ENCODE results near the gene FAM193A.
"Not testable (repeated sequence)": the region's sequence is repeated elsewhere in the genome, so short reads cannot be mapped to it uniquely, and the experiment has no call there.

FAM193A gene

DNA sequence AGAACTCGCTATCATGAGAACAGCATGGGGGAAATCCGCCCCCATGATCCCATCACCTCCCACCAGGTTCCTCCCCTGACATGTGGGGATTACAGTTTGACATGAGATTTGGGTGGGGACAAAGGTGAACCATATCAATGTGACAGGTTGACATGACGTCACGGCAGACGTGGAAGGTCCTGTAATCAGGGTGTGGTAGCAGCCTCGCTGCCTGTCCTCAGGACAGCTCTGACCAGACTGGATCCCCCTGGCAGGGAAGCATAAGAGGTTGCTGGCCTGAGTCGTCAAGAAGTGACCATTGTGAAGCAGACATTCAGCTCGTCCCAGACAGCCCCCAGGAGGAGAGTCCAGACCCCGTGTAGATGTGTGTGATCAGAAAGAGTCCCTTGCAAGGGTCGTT is 115.1 kb downstream of the FAM193A start:
- no peak for DNase-seq (ENCODE audit: low read depth in 2 of 2)

DNA sequence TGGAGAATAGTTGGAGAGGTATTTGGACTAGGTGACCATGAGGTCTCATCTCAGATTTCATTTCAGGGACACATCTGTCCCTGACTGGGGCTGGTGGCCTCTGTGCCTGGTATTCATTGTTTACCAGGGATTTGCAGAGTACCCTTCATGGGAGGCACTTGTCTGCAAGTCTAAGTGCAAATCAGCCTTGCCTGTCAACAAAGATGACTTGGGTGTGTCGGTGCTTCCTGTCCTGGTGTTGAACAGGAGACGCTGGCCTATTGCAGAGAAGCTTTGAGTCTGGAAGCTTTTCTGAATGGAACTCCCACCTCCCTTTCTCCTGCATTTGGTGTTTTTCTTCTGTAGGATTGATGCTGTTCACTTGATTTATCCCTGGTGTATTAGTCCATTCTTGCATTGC is 115.6 kb downstream of the FAM193A start:
- no peak for DNase-seq (ENCODE audit: low read depth in 2 of 2)

DNA sequence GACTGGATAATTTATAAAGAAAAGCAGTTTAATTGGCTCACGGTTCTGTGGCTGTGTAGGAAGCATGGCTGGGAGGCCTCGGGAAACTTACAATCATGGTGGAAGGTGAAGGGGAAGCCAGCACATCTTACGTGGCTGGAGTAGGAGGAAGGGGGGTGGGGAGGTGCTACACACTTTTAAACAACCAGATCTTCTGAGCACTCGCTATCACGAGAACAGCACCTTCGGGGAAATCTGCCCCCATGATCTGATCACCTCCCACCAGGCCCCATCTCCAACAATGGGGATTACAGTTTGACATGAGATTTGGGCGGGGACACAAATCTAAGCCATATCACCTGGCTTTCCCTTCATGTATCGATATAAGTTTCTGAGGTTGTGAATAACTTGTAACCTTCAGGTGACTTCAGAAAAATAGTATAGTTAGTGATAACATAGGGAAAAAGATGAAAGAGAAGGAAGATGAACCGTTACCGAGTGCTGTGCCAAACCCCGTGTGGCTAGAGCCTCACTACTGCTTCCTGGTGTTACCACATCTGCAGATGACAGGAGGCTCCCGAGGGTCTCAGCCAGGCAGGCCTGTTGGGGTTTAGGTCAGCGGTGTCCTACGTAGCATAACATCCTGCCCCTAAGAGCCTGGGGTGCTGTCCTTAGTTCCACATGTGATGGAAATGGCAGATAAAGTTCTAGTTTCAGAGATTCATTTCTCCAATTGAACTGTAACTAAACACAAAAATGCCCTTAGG is 116.1 kb downstream of the FAM193A start:
- DNase-seq (ENCODE audit: low read depth in 2 of 2) = no peak

DNA sequence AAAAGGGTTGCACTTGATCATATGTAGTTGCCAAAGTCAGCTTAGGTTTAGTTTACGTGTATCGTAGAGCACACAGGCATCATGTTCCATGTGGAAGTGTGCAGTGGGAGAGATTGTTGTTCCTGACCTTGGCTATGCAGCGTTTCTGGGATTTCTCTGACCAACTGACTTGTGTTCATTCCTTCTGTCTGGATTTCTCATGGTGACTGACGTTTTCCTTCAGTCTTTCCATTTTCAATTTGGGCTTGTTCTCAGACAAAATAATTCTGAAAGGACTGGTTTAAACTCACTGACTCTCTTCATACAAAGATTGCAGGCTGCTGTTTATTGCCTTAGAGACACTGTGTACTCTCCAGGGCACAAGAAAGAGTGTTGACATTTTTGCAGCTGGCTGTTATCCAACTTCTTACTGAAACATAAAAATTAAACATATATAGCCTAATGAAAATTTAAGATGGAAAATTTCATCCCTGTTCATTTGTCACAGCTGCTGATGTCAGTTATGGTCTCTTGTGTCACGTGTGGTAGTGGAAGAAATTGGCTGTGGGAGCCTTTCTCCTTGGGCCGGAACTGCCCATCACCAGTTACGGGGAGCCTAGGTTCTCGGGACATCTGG is 124.3 kb downstream of the FAM193A start:
- DNase-seq (ENCODE audit: low read depth in 2 of 2) = no peak

DNA sequence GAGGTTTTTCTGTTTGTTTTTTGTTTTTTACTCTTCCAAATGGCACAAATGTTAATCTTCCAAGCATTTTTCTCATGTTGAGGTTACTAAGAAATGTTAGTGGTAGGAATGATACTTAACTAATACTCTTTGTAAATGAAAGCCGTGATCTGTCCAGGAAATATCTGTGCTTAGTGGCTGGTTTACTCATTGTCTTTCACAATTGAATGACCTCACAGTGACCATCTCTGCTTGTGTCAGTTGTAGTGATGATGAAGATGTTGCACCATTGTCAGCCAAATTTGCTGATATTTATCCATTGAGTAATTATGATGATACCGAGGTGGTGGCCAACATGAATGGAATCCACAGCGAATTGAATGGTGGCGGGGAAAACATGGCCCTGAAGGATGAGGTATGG is 126.2 kb downstream of the FAM193A start:
- no peak for DNase-seq (ENCODE audit: low read depth in 2 of 2)

DNA sequence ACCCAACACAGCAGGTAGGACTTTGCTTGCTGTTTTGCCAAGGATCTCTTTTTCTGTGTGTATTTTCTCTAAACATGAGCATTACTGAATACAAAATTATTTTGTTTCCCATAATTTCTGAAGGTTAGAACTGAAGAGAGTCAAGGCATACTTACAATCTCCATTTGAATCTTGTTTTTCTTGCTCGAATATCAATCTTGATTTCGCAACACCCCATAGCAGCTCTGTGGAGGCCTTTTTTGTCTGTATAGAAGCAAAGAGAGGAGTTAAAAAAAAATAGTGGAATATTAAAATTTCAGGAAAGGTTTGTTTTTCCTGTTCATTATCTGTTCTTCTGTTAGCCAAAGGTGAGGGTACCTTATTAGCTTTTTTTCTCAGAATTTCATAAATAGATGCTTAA is 126.8 kb downstream of the FAM193A start:
- no peak for DNase-seq (ENCODE audit: low read depth in 2 of 2)

DNA sequence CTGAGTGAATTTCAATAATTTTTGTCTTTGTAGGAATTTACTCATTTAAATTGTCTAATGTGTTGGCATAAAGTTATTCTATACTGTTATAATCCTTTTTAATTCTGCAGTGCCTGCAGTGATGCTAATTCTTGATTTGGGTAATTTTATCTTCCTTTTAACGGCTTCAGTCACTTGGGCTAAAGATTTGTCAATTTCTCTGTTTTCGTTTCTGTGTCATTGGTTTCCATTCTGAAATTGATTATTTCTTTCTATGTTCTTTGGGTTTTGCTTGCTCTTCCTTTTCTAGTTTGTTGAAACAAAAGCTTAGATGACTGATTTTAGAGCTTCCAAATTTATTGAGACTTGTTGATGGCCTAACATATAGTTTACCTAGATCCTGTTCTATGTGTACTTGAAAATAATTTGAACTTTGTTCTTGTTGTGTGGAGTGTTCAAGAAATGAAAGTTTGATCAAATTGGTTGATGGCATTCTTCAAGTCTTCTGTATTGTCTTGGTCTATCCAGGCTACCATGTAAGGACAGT is 130.3 kb downstream of the FAM193A start:
- DNase-seq (ENCODE audit: low read depth in 2 of 2) = no peak

DNA sequence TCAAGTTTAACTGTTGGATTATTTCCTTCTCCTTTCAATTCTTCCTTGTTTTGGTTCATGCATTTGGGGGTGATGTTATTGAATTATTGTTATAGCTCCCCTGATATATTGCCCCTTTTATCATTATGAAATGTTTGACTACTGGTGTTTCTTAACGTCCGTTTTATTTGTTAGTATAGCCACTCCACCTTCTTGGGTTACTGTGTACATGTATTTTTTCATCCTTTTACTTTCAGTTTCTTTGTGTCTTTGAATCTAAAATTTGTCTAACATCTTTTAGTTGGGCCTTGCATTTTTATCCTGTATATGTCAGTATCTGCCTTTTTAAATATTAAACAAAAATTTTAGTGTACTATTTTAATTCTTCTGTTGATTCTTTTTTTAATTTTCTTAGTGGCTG is 131.0 kb downstream of the FAM193A start:
- DNase-seq (ENCODE audit: low read depth in 2 of 2) = no peak

DNA sequence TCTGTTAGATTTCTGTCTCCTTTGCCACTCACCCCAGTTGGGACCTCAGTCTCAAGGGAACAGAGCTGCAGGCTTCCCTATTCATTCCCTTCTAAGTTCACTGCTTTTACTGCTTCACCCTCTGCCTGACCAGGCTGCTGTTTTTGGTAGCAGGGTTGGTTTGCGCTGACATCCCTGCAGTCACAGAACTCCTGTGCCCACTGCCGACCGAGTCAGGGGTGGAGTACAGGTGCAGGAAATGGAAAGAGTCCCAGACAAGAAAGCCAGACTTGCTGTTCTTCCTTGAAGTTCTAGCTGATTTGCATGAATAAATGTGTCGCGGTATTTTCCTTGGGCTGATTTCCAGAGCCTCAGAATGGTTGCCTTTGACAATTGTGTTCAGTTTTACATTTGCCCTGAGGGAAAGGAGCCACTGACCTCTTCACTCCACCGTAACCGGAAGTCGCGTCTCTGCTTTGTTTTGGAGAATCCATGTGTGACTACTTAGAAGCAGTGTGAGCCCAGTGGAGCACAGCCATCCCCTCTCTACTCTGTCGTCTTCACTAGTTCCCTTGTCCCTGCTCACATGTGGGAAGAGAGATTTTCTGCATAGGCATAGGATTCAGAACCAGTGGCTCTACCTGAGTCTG is 134.9 kb downstream of the FAM193A start:
- DNase-seq (ENCODE audit: low read depth in 2 of 2) = no peak

DNA sequence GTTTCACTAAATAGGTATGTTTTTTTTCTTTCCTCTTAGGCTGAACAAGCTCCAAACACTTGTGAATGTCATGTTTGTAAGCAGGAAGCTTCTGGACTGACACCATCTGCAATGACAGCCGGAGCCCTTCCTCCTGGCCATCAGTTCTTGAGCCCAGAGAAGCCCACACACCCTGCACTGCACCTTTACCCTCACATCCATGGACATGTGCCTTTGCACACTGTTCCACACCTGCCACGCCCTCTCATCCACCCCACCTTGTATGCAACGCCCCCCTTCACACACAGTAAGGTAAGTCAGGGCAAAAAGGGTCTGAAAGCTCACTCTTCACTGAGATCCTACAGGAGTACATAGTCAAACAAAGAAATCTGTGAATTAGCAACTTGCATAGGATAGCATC is 135.6 kb downstream of the FAM193A start:
- DNase-seq (ENCODE audit: low read depth in 2 of 2) = no peak

DNA sequence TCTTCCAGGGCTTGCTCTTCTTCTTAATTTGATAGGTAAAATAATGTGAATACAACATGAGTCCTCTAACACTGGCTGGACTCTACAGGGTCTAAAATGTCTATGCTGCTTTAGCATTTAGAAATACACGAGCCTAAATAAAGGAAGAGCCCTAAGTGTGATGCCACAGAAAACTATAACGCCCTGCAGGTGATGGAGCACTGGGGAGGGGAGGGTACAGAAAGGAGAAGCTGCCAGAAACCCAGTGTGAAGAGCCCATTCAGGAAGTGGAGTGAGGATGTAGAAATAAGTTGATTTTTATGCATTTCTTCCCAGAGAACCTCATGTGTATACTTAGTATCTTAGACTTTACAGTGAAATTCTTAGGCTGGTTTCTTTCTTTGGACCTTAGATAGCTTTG is 136.3 kb downstream of the FAM193A start:
- no peak for DNase-seq (ENCODE audit: low read depth in 2 of 2)

DNA sequence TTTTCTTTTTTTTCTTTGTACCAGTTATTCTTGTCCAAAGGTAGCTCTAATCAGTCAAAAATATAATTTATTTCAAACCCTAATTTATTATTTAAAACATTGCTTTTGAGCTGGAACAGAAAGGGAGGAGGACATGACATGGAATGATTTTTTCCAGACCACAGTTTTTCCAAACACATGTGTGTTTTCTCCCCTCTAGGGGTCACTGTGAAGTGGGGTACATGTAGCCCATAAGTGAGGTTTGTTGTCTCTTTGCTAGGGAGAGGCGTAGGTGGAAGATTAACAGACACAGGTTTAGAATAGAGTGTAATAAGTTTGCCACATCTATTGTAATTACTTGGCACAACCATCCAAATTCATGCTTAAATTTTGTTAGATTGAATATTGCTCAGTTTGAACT is 136.7 kb downstream of the FAM193A start:
- no peak for DNase-seq (ENCODE audit: low read depth in 2 of 2)

DNA sequence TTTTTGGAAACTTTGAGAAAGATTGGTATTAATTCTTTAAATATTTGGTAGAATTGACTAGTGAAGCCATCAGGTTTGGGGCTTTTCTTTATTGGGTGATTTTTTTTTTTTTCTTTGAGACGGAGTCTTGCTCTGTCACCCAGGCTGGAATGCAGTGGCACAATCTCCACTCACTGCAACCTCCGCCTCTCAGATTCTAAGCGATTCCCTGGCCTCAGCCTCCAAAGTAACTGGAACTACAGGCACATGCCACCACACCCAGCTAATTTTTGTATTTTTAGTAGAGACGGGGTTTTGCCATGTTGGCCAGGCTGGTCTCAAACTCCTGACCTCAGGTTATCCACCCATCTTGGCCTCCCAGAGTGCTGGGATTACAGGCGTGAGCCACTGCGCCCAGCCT is 143.3 kb downstream of the FAM193A start:
- not testable (repeated sequence) for DNase-seq (ENCODE audit: low read depth in 2 of 2)

DNA sequence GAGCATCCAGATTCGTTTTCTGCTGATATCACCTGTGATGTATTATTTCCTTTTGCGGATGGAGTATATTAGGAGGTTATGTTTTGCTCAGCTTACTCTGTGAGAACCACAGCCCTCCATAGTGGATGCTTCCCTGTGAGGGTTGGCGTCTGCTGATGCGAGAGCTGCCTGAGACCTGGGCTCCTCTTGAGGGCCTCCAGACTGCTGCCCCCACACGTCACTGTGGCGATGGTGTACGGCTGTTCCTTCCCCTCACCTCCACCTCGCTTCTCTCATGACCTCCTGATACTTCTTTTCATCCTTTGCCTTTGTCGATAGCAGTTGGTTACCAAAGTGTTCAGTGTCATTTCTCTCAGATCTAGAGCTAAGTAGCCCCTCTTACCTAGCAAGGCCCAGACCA is 148.0 kb downstream of the FAM193A start:
- no peak for DNase-seq (ENCODE audit: low read depth in 2 of 2)

DNA sequence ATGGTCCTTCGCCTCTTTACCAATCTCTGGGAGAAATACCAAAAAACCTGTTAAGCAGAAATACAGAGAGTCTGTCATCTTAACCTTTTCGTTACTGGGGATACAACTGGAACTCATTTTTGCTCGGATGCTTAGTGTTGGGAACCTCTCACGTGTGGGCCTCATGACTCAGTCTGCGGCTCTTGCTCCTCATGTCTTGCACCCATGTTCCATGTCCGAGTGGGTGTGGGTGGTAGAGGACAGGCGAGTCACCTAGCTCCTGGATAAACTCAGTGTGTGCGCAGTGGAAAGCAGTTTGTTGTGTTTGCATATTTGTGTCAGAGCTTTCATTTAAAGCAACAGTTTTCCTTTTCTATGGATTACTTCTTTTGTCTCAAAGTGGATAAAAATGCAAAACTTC is 149.1 kb downstream of the FAM193A start:
- DNase-seq (ENCODE audit: low read depth in 2 of 2) = no peak

DNA sequence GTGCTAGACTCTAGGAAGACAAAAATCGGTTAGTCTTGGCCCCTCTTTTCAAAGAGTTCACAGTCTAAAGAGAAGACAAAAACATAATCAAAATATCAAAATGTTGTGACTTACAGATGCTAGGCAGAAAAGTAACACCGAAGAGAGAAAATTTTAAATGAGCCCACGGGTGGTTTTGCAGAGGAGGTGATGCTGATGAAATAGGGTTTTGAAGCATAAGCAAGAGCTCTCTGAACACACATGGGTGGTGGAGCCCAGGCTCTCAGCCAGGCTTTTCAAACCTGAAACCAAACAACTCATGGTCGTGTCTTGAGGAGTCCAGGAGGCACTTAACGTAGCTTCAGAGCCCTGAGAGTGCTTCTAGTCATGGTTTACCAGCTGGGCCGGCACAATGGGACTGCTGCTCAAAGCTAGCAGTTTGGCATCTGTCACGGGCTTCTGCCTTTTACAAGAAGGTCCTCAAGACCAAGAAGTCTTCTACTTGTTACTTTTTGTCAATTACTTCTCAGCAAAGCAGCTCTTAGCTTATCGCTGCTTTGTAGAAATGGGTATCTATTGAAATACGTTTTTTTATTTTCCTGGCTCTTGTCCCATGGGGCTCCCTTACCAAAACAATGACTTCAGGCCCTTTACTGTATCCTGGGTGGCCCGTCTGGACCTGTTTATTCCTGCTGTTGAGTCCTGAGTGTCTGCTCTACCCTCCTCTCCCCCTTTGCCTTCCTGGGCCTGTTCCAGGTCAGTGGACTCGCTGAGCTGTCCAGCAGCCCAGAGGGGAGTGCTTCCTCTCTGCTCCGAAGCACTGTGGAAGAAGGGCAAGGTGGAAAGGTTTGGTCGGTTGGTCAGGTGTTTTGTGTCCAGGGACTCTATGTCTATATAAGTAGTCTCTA is 150.2 kb downstream of the FAM193A start:
- no peak for DNase-seq (ENCODE audit: low read depth in 2 of 2)

DNA sequence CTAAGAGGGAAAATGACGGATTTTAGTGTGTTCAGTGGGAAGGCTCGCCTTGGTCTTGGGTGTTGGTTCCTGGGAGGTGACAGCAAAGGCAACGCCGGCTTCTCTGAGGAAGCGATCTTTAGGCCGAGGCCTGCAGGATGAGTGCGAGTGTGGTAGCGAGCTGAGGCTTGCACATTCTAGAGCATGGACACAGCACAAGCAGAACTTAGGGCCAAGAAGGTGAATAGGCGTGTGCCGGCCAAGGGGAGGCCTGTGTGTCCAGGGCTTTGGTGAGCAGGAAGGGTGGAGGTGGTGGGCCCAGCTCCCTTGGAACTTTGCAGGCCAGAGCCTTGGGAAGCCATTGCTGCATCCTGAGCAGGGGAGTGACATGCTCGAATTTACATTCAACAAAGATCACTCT is 151.8 kb downstream of the FAM193A start:
- no peak for DNase-seq (ENCODE audit: low read depth in 2 of 2)

DNA sequence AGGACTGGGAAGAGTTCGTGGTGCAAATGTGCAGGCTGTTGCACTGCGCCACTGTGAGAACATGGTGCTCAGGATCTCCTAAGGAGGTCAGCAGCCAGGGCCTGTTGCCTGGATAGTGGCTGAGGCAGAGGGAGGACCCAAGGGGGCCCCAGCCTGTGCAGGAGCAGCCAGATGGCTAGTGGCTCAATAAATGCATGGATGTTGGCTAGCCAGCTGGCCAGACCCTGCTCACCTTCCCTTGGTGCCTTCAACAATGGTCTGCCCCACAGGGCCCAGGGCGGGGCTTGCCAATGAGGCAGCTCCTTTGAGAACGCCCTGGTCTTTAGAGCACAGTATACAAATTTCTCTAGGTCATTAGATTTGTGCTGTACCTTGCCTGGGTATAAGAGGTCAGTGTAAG is 152.2 kb downstream of the FAM193A start:
- no peak for DNase-seq (ENCODE audit: low read depth in 2 of 2)

DNA sequence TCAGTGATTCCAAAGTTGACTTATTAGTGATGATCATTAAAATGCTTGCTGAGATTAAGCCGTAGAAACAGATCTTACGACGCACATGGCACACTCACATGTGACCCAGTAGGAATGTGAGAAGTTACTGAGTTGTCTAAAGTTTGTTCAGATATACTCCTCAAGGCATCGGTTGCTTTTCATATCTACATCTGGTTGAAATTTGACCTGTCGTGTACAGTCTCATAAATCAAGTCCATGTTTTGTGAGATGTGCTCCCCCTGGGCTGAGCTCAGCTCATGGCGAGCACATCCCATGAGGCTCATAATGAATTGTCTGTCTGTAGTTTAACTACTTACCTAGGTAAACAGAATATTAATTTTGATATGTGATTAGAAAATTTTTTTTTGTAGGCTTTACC is 152.7 kb downstream of the FAM193A start:
- DNase-seq (ENCODE audit: low read depth in 2 of 2) = no peak

DNA sequence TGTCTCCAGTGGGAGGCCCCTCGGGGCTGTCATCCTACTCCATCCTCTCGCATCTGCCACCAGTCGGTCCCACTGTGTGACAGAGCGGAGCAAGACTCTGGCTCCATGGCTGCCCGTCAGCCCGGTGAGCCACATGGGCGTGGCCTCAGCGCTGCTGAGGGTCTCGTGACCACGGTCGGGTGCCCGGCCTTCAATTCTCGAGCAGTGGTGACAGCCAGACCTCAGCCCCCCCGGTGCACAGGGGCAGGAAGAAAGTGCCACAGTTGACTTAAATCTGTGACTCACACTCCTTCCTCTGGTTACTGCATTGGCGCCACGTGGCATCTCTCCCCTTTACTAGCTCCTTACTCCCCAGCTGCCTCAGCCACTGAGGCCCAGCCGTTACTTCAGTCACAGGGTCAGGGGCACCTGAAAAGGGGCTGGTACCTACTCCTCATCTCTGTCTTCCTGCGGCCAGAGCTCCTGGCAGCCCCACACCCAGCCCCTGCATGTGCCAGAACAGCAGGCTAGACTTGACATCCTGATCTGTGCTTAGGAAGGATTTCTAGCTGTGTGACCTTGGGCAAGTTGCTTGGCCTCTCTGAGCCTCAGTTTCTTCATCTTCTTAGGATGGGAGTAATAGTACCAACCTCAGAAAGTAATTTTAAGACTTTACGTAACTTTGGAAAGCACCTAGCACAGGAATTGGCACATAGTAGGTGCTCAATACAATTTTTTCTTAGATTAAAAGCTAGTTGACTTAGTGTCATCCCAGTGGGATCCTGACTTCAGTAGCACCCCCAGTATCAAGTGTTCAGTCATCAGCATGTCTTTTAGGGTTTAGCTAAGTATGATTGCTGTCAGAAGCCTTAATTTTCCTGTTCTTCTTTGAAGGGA is 153.6 kb downstream of the FAM193A start:
- DNase-seq (ENCODE audit: low read depth in 2 of 2) = peak in 1 of 2 donors; percentile 9

DNA sequence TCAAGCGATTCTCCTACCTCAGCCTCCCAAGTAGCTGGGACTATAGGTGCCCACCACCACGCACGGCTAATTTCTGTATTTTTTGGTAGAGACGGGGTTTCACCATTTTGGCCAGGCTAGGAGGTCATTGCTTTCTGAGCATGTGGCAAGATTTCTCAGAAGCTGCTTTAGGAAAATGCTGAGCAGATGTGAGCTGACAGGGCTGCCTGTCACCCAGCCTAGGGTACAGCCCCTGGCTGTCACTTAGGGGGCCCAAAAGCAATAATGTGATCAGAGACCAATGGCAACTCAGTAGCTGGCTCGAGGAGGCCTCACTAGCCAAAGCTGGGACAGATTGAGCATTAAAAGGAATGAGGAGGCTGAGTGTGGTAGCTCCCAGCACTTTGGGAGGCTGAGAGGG is 154.9 kb downstream of the FAM193A start:
- DNase-seq (ENCODE audit: low read depth in 2 of 2) = no peak

Data from stimulated activated CD8-positive, alpha-beta memory T cell treated with anti-CD3 and anti-CD28 coated beads, Interleukin-7, amount 100 ng/mL, for 1 hour (primary cell).